OCI-LY3 (cell line): ENCODE results near the gene HUNK.

ENCODE experiments used
- H2AFZ ChIP-seq: fragments of 200-600, 300-600 bp; shearing (Covaris generic); 2 replicates; pipeline ENCODE4 v1.6.0; 2014; ENCODE audit warnings: antibody characterized with exemption, low read depth, low read length
- H3K27ac ChIP-seq: fragments of 200-600, 300-600 bp; sonication (generic); 2 replicates; pipeline ENCODE4 v1.5.1; 2014; ENCODE audit warnings: mild to moderate bottlenecking, low read length, moderate library complexity, mixed read lengths
- H3K27me3 ChIP-seq: fragments of 200-600, 300-600 bp; sonication (generic); 2 replicates; pipeline ENCODE4 v1.6.1; 2014; ENCODE audit warnings: low read depth, low read length, mixed read lengths
- H3K36me3 ChIP-seq: fragments of 200-600, 300-600 bp; sonication (generic); replicated peaks from 2 replicates; pipeline ENCODE3; 2014; ENCODE audit warnings: low read depth, low read length, mixed read lengths
- H3K4me1 ChIP-seq: fragments of 300-600, 200-600 bp; sonication (generic); 2 replicates; pipeline ENCODE4 v1.6.1; 2014; ENCODE audit warnings: low read length, mixed read lengths
- H3K4me2 ChIP-seq: fragments of 200-600, 300-600 bp; sonication (generic); 2 replicates; pipeline ENCODE4 v1.6.1; 2014; ENCODE audit warnings: low read length, mixed read lengths
- H3K4me3 ChIP-seq: fragments of 300-600, 200-600 bp; sonication (generic); 2 replicates; pipeline ENCODE4 v1.5.1; 2014; ENCODE audit warnings: antibody characterized with exemption, mild to moderate bottlenecking, low read length, moderate library complexity
- H3K79me2 ChIP-seq: fragments of 300-600, 200-600 bp; shearing (Covaris generic); 2 replicates; pipeline ENCODE4 v1.6.1; 2014; ENCODE audit warnings: mild to moderate bottlenecking, low read length, mixed read lengths
- H3K9ac ChIP-seq: fragments of 300-600, 200-600 bp; shearing (Covaris generic); 2 replicates; pipeline ENCODE4 v1.6.0; 2014; ENCODE audit warnings: mild to moderate bottlenecking, low read length, moderate library complexity
- H3K9me3 ChIP-seq: fragments of 200-600, 300-600 bp; shearing (Covaris generic); 2 replicates; pipeline ENCODE4 v1.6.1; 2014; ENCODE audit warnings: low read length, mixed read lengths; ENCODE audit not compliant: insufficient read depth
- H4K20me1 ChIP-seq: fragments of 200-600, 300-600 bp; sonication (generic); 2 replicates; pipeline ENCODE4 v1.6.1; 2016; ENCODE audit warnings: low read length, mixed read lengths; ENCODE audit not compliant: insufficient read depth
- CTCF ChIP-seq: fragments of 200-600, 300-600 bp; sonication (generic); IDR thresholded peaks from 2 replicates; pipeline ENCODE4 v1.5.1; 2014; ENCODE audit warnings: antibody characterized with exemption, low read length, low read depth
- EZH2phosphoT487 ChIP-seq: fragments of 200-600 bp; shearing (Covaris generic); IDR thresholded peaks from 2 replicates; pipeline ENCODE4 v1.6.1; 2018; ENCODE audit warnings: antibody characterized with exemption, mixed run types, low read depth

Gene HUNK

GRCh38 chr21:31908106-31909031 is 35.5 kb downstream of the HUNK start:
- Histone ChIP-seq H3K4me3 (no peak overlapping the region), H3K27me3 (no peaks in the 10 kb centered on the region), H3K27ac (no peak overlapping the region), H4K20me1 (no peaks in the 10 kb centered on the region), H3K36me3 (no peaks in the 10 kb centered on the region), H3K9ac (no peak overlapping the region), H3K4me2 (no peak overlapping the region), H3K79me2 (no peaks in the 10 kb centered on the region), H3K9me3 (no peaks in the 10 kb centered on the region), H2AFZ (no peak overlapping the region), H3K4me1 (no peaks in the 10 kb centered on the region)
- no peak for TF ChIP-seq CTCF
- no peak for TF ChIP-seq EZH2phosphoT487

- H3K36me3 ChIP-seq, result no peaks in the 10 kb centered on the region
Observed at GRCh38 chr21:31909153-31910073, 36.6 kb downstream of the HUNK start.

DNA sequence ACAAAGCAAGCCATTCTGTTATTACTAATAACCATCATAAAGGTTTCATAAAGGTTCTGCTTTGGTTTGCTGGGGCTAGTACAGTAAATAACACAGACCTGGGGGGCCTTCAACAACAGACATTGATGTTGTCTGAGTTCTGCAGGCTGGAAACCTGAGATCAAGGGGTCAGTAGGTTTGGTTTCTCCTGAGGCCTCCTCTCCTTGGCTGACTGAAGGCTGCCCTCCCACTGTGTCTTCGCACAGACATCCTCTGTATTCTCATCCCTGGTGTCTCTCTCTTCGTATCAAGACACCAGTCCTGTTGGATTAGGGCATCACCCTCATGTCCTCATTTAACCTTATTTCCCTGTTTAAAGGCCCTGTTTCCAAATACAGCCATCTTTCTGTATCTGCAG is 37.3 kb downstream of the HUNK start:
- Histone ChIP-seq H3K4me1 (no peaks in the 10 kb centered on the region), H3K4me2 (no peak overlapping the region), H3K9me3 (no peaks in the 10 kb centered on the region), H3K27ac (no peak overlapping the region), H3K27me3 (no peaks in the 10 kb centered on the region; the same call in 1 of the 2 replicates), H2AFZ (no peak overlapping the region), H3K79me2 (no peaks in the 10 kb centered on the region), H3K9ac (no peak overlapping the region), H4K20me1 (no peaks in the 10 kb centered on the region), H3K4me3 (no peak overlapping the region), H3K36me3 (no peaks in the 10 kb centered on the region)
- no peak for TF ChIP-seq EZH2phosphoT487
- TF ChIP-seq CTCF, result no peak

More at GRCh38 chr21:31909153-31910073, 36.6 kb downstream of the HUNK start:
- TF ChIP-seq EZH2phosphoT487 (no peak), CTCF (no peak)
- Histone ChIP-seq H3K9ac (no peak overlapping the region), H3K4me1 (no peaks in the 10 kb centered on the region), H4K20me1 (no peaks in the 10 kb centered on the region), H3K27me3 (no peaks in the 10 kb centered on the region), H3K4me3 (no peak overlapping the region), H3K9me3 (no peaks in the 10 kb centered on the region), H2AFZ (no peak overlapping the region), H3K79me2 (no peaks in the 10 kb centered on the region), H3K4me2 (no peak overlapping the region), H3K27ac (no peak overlapping the region)
